Stimulated activated effector memory CD8-positive, alpha-beta T cell treated with anti-CD3 and anti-CD28 coated beads, Interleukin-12 subunit alpha, Interleukin-12 subunit beta, amount 100 ng/mL, for 72 hours (primary cell): Measurements from ENCODE around the gene TXN2.

Experiments used
- ATAC-seq: fragments of 150-1000 bp; cut with Tn5 transposase; 2 replicates; pipeline ENCODE4 v1.10.0; 2021
- DNase-seq, 2 donors: peaks; one replicate each; pipeline ENCODE4 v3.0.0; 2021 to 2022; ENCODE audit warnings: low spot score in 2 of 2
- H3K27ac Mint-ChIP-seq: one replicate; pipeline ENCODE4 v1.8.0; 2022; ENCODE audit warnings: mild to moderate bottlenecking, mixed read lengths
- H3K36me3 Mint-ChIP-seq: one replicate; pipeline ENCODE4 v1.8.0; 2022; ENCODE audit warnings: mild to moderate bottlenecking, mixed read lengths
- H3K4me1 Mint-ChIP-seq: one replicate; pipeline ENCODE4 v1.8.0; 2022; ENCODE audit warnings: mixed read lengths
- H3K4me3 Mint-ChIP-seq: one replicate; pipeline ENCODE4 v1.8.0; 2022; ENCODE audit warnings: mild to moderate bottlenecking, mixed read lengths
- H3K9me3 Mint-ChIP-seq: one replicate; pipeline ENCODE4 v1.8.0; 2022; ENCODE audit warnings: mixed read lengths

Gene TXN2

GRCh38 chr22:36505998-36506635 lies 24.7 kb upstream of the TXN2 start:
- Mint-ChIP-seq H3K4me3 (peak overlapping the region; percentile 64), H3K9me3 (no peaks in the 10 kb centered on the region), H3K36me3 (peaks cover 23% of the 10 kb centered on the region), H3K4me1 (peaks cover 9% of the 10 kb centered on the region), H3K27ac (no peak overlapping the region)
- DNase-seq (no peak), ATAC-seq (no peak)

- H3K4me1 Mint-ChIP-seq: no peaks in the 10 kb centered on the region
- H3K9me3 Mint-ChIP-seq: no peaks in the 10 kb centered on the region
- DNase-seq (no peak), ATAC-seq (no peak)
- peak overlapping the region; percentile 43 for H3K27ac Mint-ChIP-seq
- no peak overlapping the region for H3K4me3 Mint-ChIP-seq
- H3K36me3 Mint-ChIP-seq: no peaks in the 10 kb centered on the region
These were observed 16.6 kb upstream of the TXN2 start for GRCh38 chr22:36497910-36498665.

- H3K36me3 Mint-ChIP-seq: no peaks in the 10 kb centered on the region
- ATAC-seq: no peak
- no peaks in the 10 kb centered on the region for H3K4me1 Mint-ChIP-seq
- no peaks in the 10 kb centered on the region for H3K9me3 Mint-ChIP-seq
- H3K4me3 Mint-ChIP-seq: no peak overlapping the region
- no peak overlapping the region for H3K27ac Mint-ChIP-seq
- no peak for DNase-seq
These were observed 12.3 kb upstream of the TXN2 start for GRCh38 chr22:36493690-36494110.

- Mint-ChIP-seq H3K27ac (peak overlapping the region; percentile 78), H3K36me3 (no peaks in the 10 kb centered on the region), H3K4me1 (no peaks in the 10 kb centered on the region), H3K9me3 (no peaks in the 10 kb centered on the region), H3K4me3 (no peak overlapping the region)
- DNase-seq: no peak
- no peak for ATAC-seq
These were observed 10.7 kb upstream of the TXN2 start for GRCh38 chr22:36492109-36492508.

GRCh38 chr22:36491155-36491554 lies 9.7 kb upstream of the TXN2 start:
- H3K4me1 Mint-ChIP-seq: no peaks in the 10 kb centered on the region
- ATAC-seq (no peak), DNase-seq (no peak)
- H3K9me3 Mint-ChIP-seq: no peaks in the 10 kb centered on the region
- H3K4me3 Mint-ChIP-seq: no peak overlapping the region
- H3K27ac Mint-ChIP-seq: no peak overlapping the region
- no peaks in the 10 kb centered on the region for H3K36me3 Mint-ChIP-seq

GRCh38 chr22:36486619-36487384 lies 5.4 kb upstream of the TXN2 start:
- peaks cover 6% of the 10 kb centered on the region for H3K4me1 Mint-ChIP-seq
- DNase-seq (peak; percentile 25 to 72), ATAC-seq (no peak)
- H3K4me3 Mint-ChIP-seq: no peak overlapping the region
- peaks cover 4% of the 10 kb centered on the region for H3K36me3 Mint-ChIP-seq
- H3K27ac Mint-ChIP-seq: no peak overlapping the region
- H3K9me3 Mint-ChIP-seq: no peaks in the 10 kb centered on the region

GRCh38 chr22:36480941-36481392 lies 473 bp downstream of the TXN2 start:
- Mint-ChIP-seq H3K27ac (peak overlapping the region; percentile 98), H3K4me3 (peak overlapping the region; percentile 79), H3K9me3 (no peaks in the 10 kb centered on the region), H3K36me3 (peaks cover 59% of the 10 kb centered on the region), H3K4me1 (peaks cover 19% of the 10 kb centered on the region)
- ATAC-seq: no peak
- DNase-seq: no peak

GRCh38 chr22:36478966-36479365 lies 2.5 kb downstream of the TXN2 start:
- no peak for ATAC-seq
- Mint-ChIP-seq H3K9me3 (no peaks in the 10 kb centered on the region), H3K36me3 (peaks cover 78% of the 10 kb centered on the region), H3K27ac (no peak overlapping the region), H3K4me3 (no peak overlapping the region), H3K4me1 (peaks cover 23% of the 10 kb centered on the region)
- DNase-seq: no peak

- H3K4me3 Mint-ChIP-seq: no peak overlapping the region
- H3K9me3 Mint-ChIP-seq: no peaks in the 10 kb centered on the region
- ATAC-seq: no peak
- H3K36me3 Mint-ChIP-seq: peaks cover 91% of the 10 kb centered on the region
- peaks cover 11% of the 10 kb centered on the region for H3K4me1 Mint-ChIP-seq
- DNase-seq: no peak
- peak overlapping the region; percentile 80 for H3K27ac Mint-ChIP-seq
These were observed 6.1 kb downstream of the TXN2 start for GRCh38 chr22:36475341-36475740.

- Mint-ChIP-seq H3K4me3 (no peak overlapping the region), H3K9me3 (no peaks in the 10 kb centered on the region), H3K36me3 (peaks cover 79% of the 10 kb centered on the region), H3K4me1 (peaks cover 19% of the 10 kb centered on the region), H3K27ac (peak overlapping the region; percentile 43)
- ATAC-seq: no peak
- DNase-seq: no peak
These were observed 8.8 kb downstream of the TXN2 start for GRCh38 chr22:36472689-36473088.

- H3K4me1 Mint-ChIP-seq: peaks cover 31% of the 10 kb centered on the region
- H3K4me3 Mint-ChIP-seq: no peak overlapping the region
- peak overlapping the region; percentile 43 for H3K27ac Mint-ChIP-seq
- DNase-seq (no peak), ATAC-seq (no peak)
- H3K36me3 Mint-ChIP-seq: peaks cover 75% of the 10 kb centered on the region
- H3K9me3 Mint-ChIP-seq: no peaks in the 10 kb centered on the region
These were observed 10.1 kb downstream of the TXN2 start for GRCh38 chr22:36471341-36471821.

- Mint-ChIP-seq H3K36me3 (peaks cover 71% of the 10 kb centered on the region), H3K4me3 (no peak overlapping the region), H3K27ac (no peak overlapping the region), H3K4me1 (peaks cover 30% of the 10 kb centered on the region), H3K9me3 (no peaks in the 10 kb centered on the region)
- ATAC-seq: no peak
- DNase-seq: no peak
These were observed 10.5 kb downstream of the TXN2 start for GRCh38 chr22:36470994-36471331.

GRCh38 chr22:36470162-36470993 lies 11.1 kb downstream of the TXN2 start:
- Mint-ChIP-seq H3K9me3 (no peaks in the 10 kb centered on the region), H3K36me3 (peaks cover 65% of the 10 kb centered on the region), H3K4me1 (peaks cover 25% of the 10 kb centered on the region), H3K27ac (no peak overlapping the region), H3K4me3 (no peak overlapping the region)
- ATAC-seq (peak; percentile 93), DNase-seq (peak; percentile 67 to 87)

GRCh38 chr22:36469094-36469710 lies 12.2 kb downstream of the TXN2 start:
- H3K36me3 Mint-ChIP-seq: peaks cover 53% of the 10 kb centered on the region
- H3K4me3 Mint-ChIP-seq: no peak overlapping the region
- H3K4me1 Mint-ChIP-seq: peaks cover 25% of the 10 kb centered on the region
- DNase-seq (no peak), ATAC-seq (no peak)
- no peaks in the 10 kb centered on the region for H3K9me3 Mint-ChIP-seq
- H3K27ac Mint-ChIP-seq: no peak overlapping the region
